Endothelial cell of umbilical vein (primary cell): ENCODE results near the gene CLSTN2. TPM values are rescaled to one million over a fixed set of nuclear protein-coding genes. Genes with fewer than 3 reads are reported as not detected.

ENCODE experiments used
- BruUV-seq: library from RNA; stranded (reverse); fragments of 400-500 nt; replicated peaks from 2 replicates; lab custom pipeline; 2021; lab: Mats Ljungman, UMichigan
- CTCF ChIA-PET: fragments of 300-600, 350-600 bp; sonication (Branson Sonifier 250); formaldehyde crosslinking; loops from one replicate; lab custom pipeline; 2021; ENCODE audit warnings: antibody characterized with exemption, inconsistent platforms; lab: Charles Lee
- POLR2A ChIA-PET: fragments of 300-600, 350-600 bp; sonication (Branson Sonifier 250); formaldehyde crosslinking; loops from one replicate; lab custom pipeline; 2021; ENCODE audit warnings: antibody characterized with exemption, inconsistent platforms; lab: Charles Lee
- DNase-seq: peaks from one replicate; pipeline ENCODE4 v3.0.0-alpha.2; 2011; ENCODE audit warnings: low read depth, low spot score
- FAIRE-seq: peaks from 2 replicates; lab custom pipeline; 2011; peaks lifted over from hg19 to GRCh38; lab: Jason Lieb, UNC
- H2AFZ ChIP-seq: 2 replicates; pipeline ENCODE4 v1.6.0; 2012; ENCODE audit warnings: low read depth, low read length, control low read depth, inconsistent platforms
- H3K27ac ChIP-seq: 2 replicates; pipeline ENCODE4 v1.5.1; 2011; ENCODE audit warnings: low read depth, mild to moderate bottlenecking, control low read depth, low read length, moderate library complexity; ENCODE audit not compliant: insufficient read depth
- H3K27me3 ChIP-seq, 2 experiments: 2 replicates each; pipeline versions ENCODE4 v1.6.0 to v1.6.1; 2011; ENCODE audit warnings: low read length in 2 of 2, mixed read lengths in 1 of 2; ENCODE audit not compliant: control insufficient read depth in 2 of 2, insufficient read depth in 2 of 2
- H3K36me3 ChIP-seq, 2 experiments: 2 replicates in 1 of 2; 3 replicates in 1 of 2; pipeline ENCODE4 v1.5.1; 2011; ENCODE audit warnings: low read length in 2 of 2, mild to moderate bottlenecking in 1 of 2, moderate library complexity in 1 of 2; ENCODE audit not compliant: control insufficient read depth in 2 of 2, insufficient read depth in 2 of 2; ENCODE audit errors: extremely low read depth in 1 of 2
- H3K4me1 ChIP-seq: 3 replicates; pipeline ENCODE4 v1.5.1; 2011; ENCODE audit warnings: mild to moderate bottlenecking, low read length; ENCODE audit not compliant: control insufficient read depth, insufficient read depth; ENCODE audit errors: extremely low read depth
- H3K4me2 ChIP-seq: 2 replicates; pipeline ENCODE4 v1.6.1; 2011; ENCODE audit warnings: low read length, control low read depth, mixed read lengths; ENCODE audit not compliant: insufficient read depth
- H3K4me3 ChIP-seq, 3 experiments: fragments of 200-600 bp in 1 of 3; sonication (generic), shearing (Covaris generic) in 1 of 3; replicated peaks in 1 of 3; 2 replicates each; pipeline ENCODE4 v1.5.1; 2011 to 2016; ENCODE audit warnings: control low read depth in 3 of 3, low read length in 3 of 3, mild to moderate bottlenecking in 2 of 3, inconsistent platforms in 1 of 3, low read depth in 1 of 3, moderate library complexity in 1 of 3; ENCODE audit not compliant: insufficient read depth in 1 of 3
- H3K79me2 ChIP-seq: 2 replicates; pipeline ENCODE4 v1.6.0; 2012; ENCODE audit warnings: low read length, inconsistent platforms; ENCODE audit not compliant: control insufficient read depth, insufficient read depth
- H3K9ac ChIP-seq: replicated peaks from 2 replicates; pipeline ENCODE3; 2011; ENCODE audit warnings: low read length, control low read depth; ENCODE audit not compliant: insufficient read depth; ENCODE audit errors: extremely low read depth
- H3K9me1 ChIP-seq: replicated peaks from 3 replicates; pipeline ENCODE4 v1.6.0; 2011; ENCODE audit warnings: mild to moderate bottlenecking, low read length; ENCODE audit not compliant: control insufficient read depth, insufficient read depth; ENCODE audit errors: extremely low read depth
- H3K9me3 ChIP-seq: replicated peaks from 2 replicates; pipeline ENCODE4 v1.5.1; 2012; ENCODE audit warnings: low read length, inconsistent platforms; ENCODE audit not compliant: control insufficient read depth, insufficient read depth
- H4K20me1 ChIP-seq: replicated peaks from 2 replicates; pipeline ENCODE3; 2011; ENCODE audit warnings: mild to moderate bottlenecking, low read length; ENCODE audit not compliant: control insufficient read depth, insufficient read depth; ENCODE audit errors: extremely low read depth
- EZH2 ChIP-seq: IDR thresholded peaks from 2 replicates; pipeline ENCODE4 v1.6.1; 2012; ENCODE audit warnings: borderline replicate concordance, low read depth, mild to moderate bottlenecking, moderate library complexity, low read length, inconsistent platforms; ENCODE audit not compliant: severe bottlenecking
- FOS ChIP-seq: IDR thresholded peaks from 2 replicates; pipeline ENCODE4 v1.6.1; 2011; ENCODE audit warnings: mild to moderate bottlenecking, low read length, moderate library complexity, borderline replicate concordance; ENCODE audit not compliant: insufficient read depth
- GATA2 ChIP-seq: IDR thresholded peaks from 2 replicates; pipeline ENCODE4 v1.7.0; 2011; ENCODE audit warnings: low read depth, mild to moderate bottlenecking, moderate library complexity, mixed read lengths, low read length; ENCODE audit not compliant: insufficient read length, insufficient read depth
- JUN ChIP-seq: IDR thresholded peaks from 2 replicates; pipeline ENCODE4 v1.6.1; 2011; ENCODE audit warnings: borderline replicate concordance, low read depth; ENCODE audit not compliant: insufficient read length, insufficient read depth
- MYC ChIP-seq: IDR thresholded peaks from one replicate; pipeline ENCODE4 v1.6.1; 2011; ENCODE audit warnings: mild to moderate bottlenecking, low read depth, low read length
- POLR2A ChIP-seq: IDR thresholded peaks from 2 replicates; pipeline ENCODE4 v1.6.1; 2012; ENCODE audit warnings: low read depth, mild to moderate bottlenecking, control low read depth, low read length
- POLR2AphosphoS5 ChIP-seq: IDR thresholded peaks from 2 replicates; pipeline ENCODE4 v1.6.1; 2012; ENCODE audit warnings: low read depth, mild to moderate bottlenecking, control low read depth, low read length, moderate library complexity; ENCODE audit not compliant: insufficient read depth
- dilution Hi-C: fragments of 300-500 bp; cut with MboI; formaldehyde crosslinking; loops from one replicate; pipeline ENCODE4 v1.15.0; 2019; ENCODE audit warnings: low sequenced_read_pairs; ENCODE audit not compliant: extremely low pct_ligation_motif_present
- intact Hi-C: fragments of 100-400 bp; cut with micrococcal nuclease; formaldehyde crosslinking; loops from one replicate; pipeline ENCODE4 v1.10.0; 2022
- polyA plus RNA-seq, 4 experiments: library from polyadenylated mRNA; depleted of rRNA in 3 of 4; stranded (reverse) in 3 of 4; unstranded in 1 of 4; fragments of >200 nt; gene quantifications; 2 replicates each; pipeline versions ENCODE4 v1.2.1 to v1.2.3, GENCODE V29; 2011 to 2012; ENCODE audit warnings: missing spikeins in 1 of 4
- total RNA-seq: library from RNA; stranded (reverse); gene quantifications from 2 replicates; pipeline ENCODE4 v1.2.3, GENCODE V29; 2021
- TF ChIP-seq, protein P1 (sequence below): IDR thresholded peaks from 2 replicates; pipeline ENCODE4 v1.6.1; 2011; ENCODE audit not compliant: insufficient read depth, insufficient read length
- TF ChIP-seq, protein P2 (sequence below), 2 donors: IDR thresholded peaks; 1 replicate in 1 of 2; 2 replicates in 1 of 2; pipeline ENCODE4 v1.5.1; 2011; ENCODE audit warnings: low read length in 2 of 2, mild to moderate bottlenecking in 2 of 2, moderate library complexity in 2 of 2, control low read depth in 1 of 2, inconsistent platforms in 1 of 2, low read depth in 1 of 2; ENCODE audit not compliant: insufficient read depth in 1 of 2; ENCODE audit errors: extremely low read depth in 1 of 2

The CLSTN2 gene
- total and polyA plus RNA-seq, 2 donors (not counting 3 experiments of a cell fraction or from before 2014, with no cell fraction given) = 0.26 to 0.38 TPM

DNA sequence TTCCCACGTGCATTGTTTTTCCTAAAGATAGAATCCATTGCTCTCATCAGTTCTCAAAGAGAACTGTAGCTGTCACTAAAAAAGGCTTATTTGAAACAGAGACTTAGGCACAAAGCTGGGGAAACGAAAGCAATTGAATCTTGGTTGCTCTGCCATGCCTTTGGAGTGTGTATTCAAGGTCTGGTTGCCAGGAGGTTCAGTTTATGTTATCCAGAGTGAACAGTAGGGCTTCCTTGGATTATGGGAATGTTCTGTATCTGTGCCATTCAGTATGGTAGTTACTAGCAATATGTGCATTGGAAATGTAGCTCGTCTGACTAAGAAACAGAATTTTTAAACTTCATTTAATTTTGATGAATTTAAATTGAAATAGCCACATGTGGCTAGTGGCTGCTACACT lies 50.6 kb downstream of the CLSTN2 start:
- Histone ChIP-seq H3K4me3 (no peak overlapping the region), H3K79me2 (no peaks in the 10 kb centered on the region), H3K36me3 (no peaks in the 10 kb centered on the region), H4K20me1 (no peaks in the 10 kb centered on the region), H3K27me3 (no peaks in the 10 kb centered on the region), H3K9ac (no peak overlapping the region), H3K4me2 (no peak overlapping the region), H3K9me3 (no peaks in the 10 kb centered on the region), H3K27ac (no peak overlapping the region), H3K4me1 (no peaks in the 10 kb centered on the region), H3K9me1 (no peaks in the 10 kb centered on the region), H2AFZ (no peak overlapping the region)
- BruUV-seq = no TSS peak
- TF ChIP-seq POLR2AphosphoS5 = no peak
- TF ChIP-seq, protein P1, sequence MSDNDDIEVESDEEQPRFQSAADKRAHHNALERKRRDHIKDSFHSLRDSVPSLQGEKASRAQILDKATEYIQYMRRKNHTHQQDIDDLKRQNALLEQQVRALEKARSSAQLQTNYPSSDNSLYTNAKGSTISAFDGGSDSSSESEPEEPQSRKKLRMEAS = no peak
- no peak for TF ChIP-seq EZH2
- TF ChIP-seq POLR2A = no peak
- TF ChIP-seq MYC = no peak
- TF ChIP-seq, protein P2, sequence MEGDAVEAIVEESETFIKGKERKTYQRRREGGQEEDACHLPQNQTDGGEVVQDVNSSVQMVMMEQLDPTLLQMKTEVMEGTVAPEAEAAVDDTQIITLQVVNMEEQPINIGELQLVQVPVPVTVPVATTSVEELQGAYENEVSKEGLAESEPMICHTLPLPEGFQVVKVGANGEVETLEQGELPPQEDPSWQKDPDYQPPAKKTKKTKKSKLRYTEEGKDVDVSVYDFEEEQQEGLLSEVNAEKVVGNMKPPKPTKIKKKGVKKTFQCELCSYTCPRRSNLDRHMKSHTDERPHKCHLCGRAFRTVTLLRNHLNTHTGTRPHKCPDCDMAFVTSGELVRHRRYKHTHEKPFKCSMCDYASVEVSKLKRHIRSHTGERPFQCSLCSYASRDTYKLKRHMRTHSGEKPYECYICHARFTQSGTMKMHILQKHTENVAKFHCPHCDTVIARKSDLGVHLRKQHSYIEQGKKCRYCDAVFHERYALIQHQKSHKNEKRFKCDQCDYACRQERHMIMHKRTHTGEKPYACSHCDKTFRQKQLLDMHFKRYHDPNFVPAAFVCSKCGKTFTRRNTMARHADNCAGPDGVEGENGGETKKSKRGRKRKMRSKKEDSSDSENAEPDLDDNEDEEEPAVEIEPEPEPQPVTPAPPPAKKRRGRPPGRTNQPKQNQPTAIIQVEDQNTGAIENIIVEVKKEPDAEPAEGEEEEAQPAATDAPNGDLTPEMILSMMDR (IDR thresholded peaks at IDR 0.05; ENCODE audit: extremely low read depth in 1 of 2, insufficient read depth in 1 of 2, low read depth in 1 of 2, low read length in 2 of 2) = no peak
- TF ChIP-seq GATA2 = no peak
- no peak for TF ChIP-seq JUN
- TF ChIP-seq FOS = no peak
- FAIRE-seq (no peak), DNase-seq (no peak)
- dilution Hi-C loops = no loop called here
- intact Hi-C loops = no loop called here
- POLR2A ChIA-PET = no interaction called here
- CTCF ChIA-PET = no interaction called here
